SH-SY5Y (cell line): ENCODE data around the gene DCAF10.

Experiments
- GATA2 ChIP-seq: IDR thresholded peaks from 2 replicates; pipeline ENCODE4 v1.6.1; 2011; ENCODE audit warnings: mild to moderate bottlenecking, low read depth, low read length
- GATA3 ChIP-seq: IDR thresholded peaks from 2 replicates; pipeline ENCODE4 v1.6.1; 2011; ENCODE audit warnings: low read depth, mild to moderate bottlenecking, low read length, moderate library complexity

- TF ChIP-seq GATA2 (no peak), GATA3 (no peak)
Measured at GRCh38 chr9:37897665-37898064, 97.1 kb downstream of the DCAF10 start.
